ENCODE measurements around the gene PLEKHM2.

Gene PLEKHM2

DNA sequence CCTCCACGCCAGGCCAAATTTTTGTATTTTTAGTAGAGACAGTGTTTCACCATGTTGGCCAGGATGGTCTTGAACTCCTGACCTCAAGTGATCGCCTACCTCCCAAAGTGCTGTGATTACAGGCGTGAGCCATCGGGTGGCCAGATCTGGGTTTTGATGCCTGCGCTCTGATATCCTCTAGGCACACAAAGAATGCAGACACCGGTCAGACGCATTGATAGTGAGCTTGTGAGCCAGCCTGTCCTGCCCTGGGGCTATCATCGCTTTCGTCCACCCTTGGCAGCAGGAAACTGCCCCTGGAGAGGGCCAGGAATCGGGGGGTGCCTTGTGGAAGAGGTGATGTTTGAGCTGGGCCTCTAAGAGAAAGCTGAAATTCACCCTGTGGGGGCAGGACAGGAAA lies 78.4 kb downstream of the PLEKHM2 start:
- no peaks in the 10 kb centered on the region for H3K9me3 ChIP-seq
- H3K4me3 ChIP-seq: no peak overlapping the region
- H4K20me1 ChIP-seq: peaks cover 21% of the 10 kb centered on the region
- no peak overlapping the region for H3K27ac ChIP-seq
- no peaks in the 10 kb centered on the region for H3K36me3 ChIP-seq
- TF ChIP-seq Cebpa-rat (IDR thresholded peaks at IDR 0.05): no peak
- H3K9ac ChIP-seq: no peak overlapping the region
- H3K27me3 ChIP-seq: peaks cover 50% of the 10 kb centered on the region
- peaks cover 15% of the 10 kb centered on the region for H3K4me1 ChIP-seq
- H3K4me2 ChIP-seq: no peak overlapping the region

DNA sequence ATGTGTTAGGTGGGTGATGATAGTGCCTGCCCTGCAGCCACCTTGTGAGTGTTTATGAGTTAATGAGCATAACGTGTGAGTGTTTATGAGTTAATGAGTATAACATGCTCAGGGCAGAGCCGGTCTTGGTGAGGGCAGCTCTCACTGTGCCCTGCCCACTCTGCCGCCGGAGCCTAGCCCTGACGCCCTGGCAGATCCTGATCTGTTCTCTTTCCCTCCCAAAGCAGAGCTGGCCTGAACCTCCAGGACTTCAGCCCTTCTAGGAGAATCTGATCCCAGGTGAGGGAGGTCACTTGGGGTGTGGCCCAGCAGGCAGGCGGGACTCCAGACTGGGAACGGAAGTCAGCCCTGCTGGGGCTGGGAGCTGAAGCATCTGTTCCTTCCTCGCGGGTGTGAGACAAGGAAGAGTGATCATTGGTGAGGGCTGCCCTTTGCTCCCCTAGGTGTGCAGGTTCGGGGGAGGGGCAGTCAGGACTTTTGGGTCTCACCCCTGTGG lies 80.2 kb downstream of the PLEKHM2 start:
- Histone ChIP-seq H4K20me1 (peaks cover 8% of the 10 kb centered on the region), H3K9ac (no peak overlapping the region), H3K27me3 (peaks cover 35% of the 10 kb centered on the region), H3K9me3 (no peaks in the 10 kb centered on the region), H3K36me3 (no peaks in the 10 kb centered on the region), H3K4me3 (no peak overlapping the region), H3K4me2 (no peak overlapping the region), H3K4me1 (peaks cover 15% of the 10 kb centered on the region), H3K27ac (no peak overlapping the region)
- TF ChIP-seq Cebpa-rat (IDR thresholded peaks at IDR 0.05): no peak

DNA sequence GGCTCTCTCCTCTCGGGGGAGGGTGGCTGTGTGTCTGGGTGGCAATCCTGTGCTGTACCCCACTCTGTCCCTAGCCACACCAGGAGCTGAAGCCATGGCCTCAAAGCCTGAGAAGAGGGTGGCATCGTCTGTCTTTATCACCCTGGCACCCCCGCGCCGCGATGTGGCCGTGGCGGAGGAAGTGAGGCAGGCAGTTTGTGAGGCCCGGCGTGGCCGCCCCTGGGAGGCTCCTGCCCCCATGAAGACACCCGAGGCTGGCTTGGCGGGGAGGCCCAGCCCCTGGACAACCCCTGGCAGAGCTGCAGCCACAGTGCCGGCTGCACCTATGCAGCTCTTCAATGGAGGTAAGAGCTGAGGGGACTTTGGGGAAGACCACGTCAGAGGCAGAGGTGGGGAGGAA lies 80.8 kb downstream of the PLEKHM2 start:
- TF ChIP-seq Cebpa-rat (IDR thresholded peaks at IDR 0.05): no peak
- Histone ChIP-seq H4K20me1 (peaks cover 5% of the 10 kb centered on the region; the same call in 1 of the 2 replicates), H3K9me3 (no peaks in the 10 kb centered on the region), H3K4me3 (no peak overlapping the region), H3K4me2 (no peak overlapping the region), H3K4me1 (peaks cover 15% of the 10 kb centered on the region), H3K36me3 (no peaks in the 10 kb centered on the region), H3K9ac (no peak overlapping the region), H3K27me3 (peaks cover 29% of the 10 kb centered on the region), H3K27ac (no peak overlapping the region)

DNA sequence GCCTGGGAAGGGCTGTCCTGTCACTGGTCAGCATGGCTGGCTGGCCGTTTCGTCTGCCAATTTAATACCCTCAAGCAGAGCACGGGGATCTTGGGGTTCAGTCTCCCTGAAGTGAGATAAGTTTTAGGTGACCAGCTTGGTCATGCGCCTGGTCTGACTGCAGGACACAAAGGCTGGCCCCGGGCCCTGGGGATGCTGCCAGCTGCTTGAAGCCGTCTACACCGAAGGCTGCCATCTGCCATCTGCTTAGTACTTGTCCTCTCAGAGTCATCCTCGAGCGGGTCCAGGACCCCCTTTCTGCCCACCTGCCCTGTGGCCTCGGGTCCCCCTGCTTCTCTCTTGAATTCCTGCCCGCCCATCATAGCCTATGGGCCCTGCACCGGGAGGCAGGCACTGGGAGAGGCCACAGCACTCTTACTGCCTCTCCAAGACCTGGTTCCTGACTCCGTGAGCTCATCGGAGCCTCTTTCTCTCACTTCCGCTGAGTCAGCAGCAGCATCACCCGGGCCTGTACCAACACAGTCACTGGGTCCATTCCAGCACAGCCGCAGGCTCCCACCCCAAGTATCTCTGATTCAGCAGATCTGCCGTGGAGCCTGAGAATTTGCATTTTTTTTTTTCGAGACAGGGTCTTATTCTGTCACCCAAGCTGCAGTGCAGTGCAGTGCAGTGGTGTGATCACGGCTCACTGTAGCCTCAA lies 81.5 kb downstream of the PLEKHM2 start:
- Histone ChIP-seq H3K4me2 (no peak overlapping the region), H3K4me1 (peaks cover 13% of the 10 kb centered on the region), H3K27me3 (peaks cover 22% of the 10 kb centered on the region), H3K9me3 (no peaks in the 10 kb centered on the region), H3K36me3 (no peaks in the 10 kb centered on the region), H4K20me1 (peaks cover 4% of the 10 kb centered on the region; the same call in 1 of the 2 replicates), H3K27ac (no peak overlapping the region), H3K9ac (no peak overlapping the region), H3K4me3 (no peak overlapping the region)
- TF ChIP-seq Cebpa-rat (IDR thresholded peaks at IDR 0.05): no peak

DNA sequence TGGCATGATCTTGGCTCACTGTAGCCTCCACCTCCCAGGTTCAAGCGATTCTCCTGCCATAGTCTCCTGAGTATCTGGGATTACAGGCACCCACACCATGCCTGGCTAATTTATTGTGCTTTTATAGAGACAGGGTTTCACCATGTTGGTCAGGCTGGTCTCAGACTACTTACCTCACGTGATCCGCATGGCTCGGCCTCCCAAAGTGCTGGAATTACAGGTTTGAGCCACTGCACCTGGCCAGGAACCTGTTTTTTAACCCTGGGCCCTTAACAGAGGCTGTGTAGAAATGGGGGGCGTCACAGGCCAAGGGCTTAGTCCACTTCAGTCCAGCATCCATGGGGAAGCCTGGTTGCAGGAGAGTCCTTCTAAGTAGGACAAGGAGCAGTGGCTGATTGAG lies 83.8 kb downstream of the PLEKHM2 start:
- Histone ChIP-seq H3K4me2 (no peak overlapping the region), H3K4me3 (no peak overlapping the region), H3K36me3 (no peaks in the 10 kb centered on the region), H3K4me1 (0 out of 2 replicates have a peak, but pooled peaks cover 6% of the 10 kb centered on the region), H3K27ac (no peak overlapping the region), H3K9ac (no peak overlapping the region), H3K27me3 (no peaks in the 10 kb centered on the region), H3K9me3 (no peaks in the 10 kb centered on the region), H4K20me1 (no peaks in the 10 kb centered on the region)
- no peak for TF ChIP-seq Cebpa-rat (IDR thresholded peaks at IDR 0.05)

DNA sequence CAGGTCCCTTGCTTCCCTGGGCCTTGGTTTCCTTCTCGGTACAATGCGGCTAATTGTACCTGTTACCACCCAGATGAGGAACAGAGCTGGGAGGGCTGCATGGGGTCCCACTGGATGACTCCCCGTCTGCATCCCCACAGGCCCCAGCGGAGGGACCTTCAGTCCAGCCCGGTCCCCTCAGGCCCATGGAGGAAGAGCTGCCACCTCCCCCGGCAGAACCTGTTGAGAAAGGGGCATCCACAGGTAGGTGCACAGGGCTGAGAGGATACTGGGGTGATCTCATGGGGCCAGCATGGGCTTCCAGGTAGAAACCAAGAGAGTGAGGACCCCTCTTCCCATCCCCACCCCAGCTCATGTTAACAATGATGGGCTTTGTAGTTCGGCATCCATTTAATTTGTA lies 84.3 kb downstream of the PLEKHM2 start:
- no peaks in the 10 kb centered on the region for H3K9me3 ChIP-seq
- no peak overlapping the region for H3K27ac ChIP-seq
- no peaks in the 10 kb centered on the region for H3K27me3 ChIP-seq
- no peak overlapping the region for H3K4me2 ChIP-seq
- no peak for TF ChIP-seq Cebpa-rat (IDR thresholded peaks at IDR 0.05)
- H4K20me1 ChIP-seq: no peaks in the 10 kb centered on the region
- H3K4me1 ChIP-seq: 0 out of 2 replicates have a peak, but pooled peaks cover 6% of the 10 kb centered on the region
- no peaks in the 10 kb centered on the region for H3K36me3 ChIP-seq
- H3K9ac ChIP-seq: no peak overlapping the region
- H3K4me3 ChIP-seq: no peak overlapping the region

DNA sequence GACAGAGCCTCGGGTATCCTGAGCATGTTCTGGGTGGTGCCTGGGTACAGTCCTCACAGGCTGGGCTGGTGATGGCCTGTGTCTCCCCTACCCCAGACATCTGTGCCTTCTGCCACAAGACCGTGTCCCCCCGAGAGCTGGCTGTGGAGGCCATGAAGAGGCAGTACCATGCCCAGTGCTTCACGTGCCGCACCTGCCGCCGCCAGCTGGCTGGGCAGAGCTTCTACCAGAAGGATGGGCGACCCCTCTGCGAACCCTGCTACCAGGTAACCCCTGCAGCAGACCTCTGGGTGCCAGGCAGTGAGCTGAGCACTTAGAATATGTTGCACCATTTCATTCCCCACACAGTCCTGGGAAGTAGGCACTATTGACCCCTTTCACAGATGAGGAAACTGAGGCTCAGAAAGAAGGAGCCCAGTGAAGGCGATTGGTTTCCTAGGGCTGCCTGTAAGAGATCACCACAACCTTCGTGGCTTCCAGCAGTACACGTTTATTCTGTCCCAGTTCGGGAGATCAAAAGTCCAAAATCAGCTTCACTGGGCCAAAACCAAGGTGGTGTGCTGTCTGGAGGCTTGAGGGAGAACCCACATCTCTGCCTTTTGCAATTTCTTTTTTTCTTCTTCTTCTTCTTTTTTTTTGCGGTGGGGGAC lies 86.3 kb downstream of the PLEKHM2 start:
- Histone ChIP-seq H3K9me3 (no peaks in the 10 kb centered on the region), H3K4me1 (0 out of 2 replicates have a peak, but pooled peaks cover 6% of the 10 kb centered on the region), H3K27ac (no peak overlapping the region), H3K4me2 (no peak overlapping the region), H3K36me3 (no peaks in the 10 kb centered on the region), H3K9ac (no peak overlapping the region), H3K4me3 (no peak overlapping the region), H4K20me1 (no peaks in the 10 kb centered on the region), H3K27me3 (no peaks in the 10 kb centered on the region)
- TF ChIP-seq Cebpa-rat (IDR thresholded peaks at IDR 0.05): no peak

DNA sequence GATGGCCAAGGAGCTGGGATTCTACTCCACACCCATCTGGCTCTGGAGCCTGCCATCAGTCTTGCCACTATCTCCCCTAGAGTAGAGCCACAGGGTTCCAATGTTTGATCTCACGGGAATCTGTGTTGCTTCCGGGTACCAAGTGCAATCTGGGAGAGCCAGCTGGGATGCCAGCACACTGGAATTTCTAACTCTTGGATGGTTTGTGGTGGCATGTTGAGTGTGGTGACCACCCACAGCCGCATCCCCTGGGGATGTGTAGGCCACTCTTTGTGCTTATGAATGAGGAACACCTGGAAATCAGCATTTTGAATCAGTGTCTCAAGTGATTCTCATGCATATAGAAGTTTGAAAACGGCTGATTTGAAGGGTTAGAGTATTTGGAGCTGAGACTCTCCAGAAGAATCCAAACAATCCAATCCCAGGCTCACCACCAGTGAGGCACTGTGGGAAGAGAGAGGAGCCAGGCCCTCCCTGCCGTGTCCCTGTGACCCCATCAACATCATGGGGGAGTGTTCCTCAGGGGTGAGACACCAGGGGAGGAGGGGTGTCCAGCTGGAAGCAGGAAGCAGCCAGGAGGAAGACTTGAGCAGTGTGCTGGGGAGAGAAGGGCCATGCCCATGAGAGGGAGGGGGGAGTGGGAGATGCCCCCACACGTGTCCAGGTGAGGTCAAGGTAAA lies 87.9 kb downstream of the PLEKHM2 start:
- H3K27ac ChIP-seq: no peak overlapping the region
- H3K9ac ChIP-seq: no peak overlapping the region
- TF ChIP-seq Cebpa-rat (IDR thresholded peaks at IDR 0.05): no peak
- no peaks in the 10 kb centered on the region for H3K4me1 ChIP-seq
- H3K27me3 ChIP-seq: no peaks in the 10 kb centered on the region
- no peaks in the 10 kb centered on the region for H3K36me3 ChIP-seq
- H4K20me1 ChIP-seq: no peaks in the 10 kb centered on the region
- H3K9me3 ChIP-seq: no peaks in the 10 kb centered on the region
- no peak overlapping the region for H3K4me2 ChIP-seq
- no peak overlapping the region for H3K4me3 ChIP-seq

DNA sequence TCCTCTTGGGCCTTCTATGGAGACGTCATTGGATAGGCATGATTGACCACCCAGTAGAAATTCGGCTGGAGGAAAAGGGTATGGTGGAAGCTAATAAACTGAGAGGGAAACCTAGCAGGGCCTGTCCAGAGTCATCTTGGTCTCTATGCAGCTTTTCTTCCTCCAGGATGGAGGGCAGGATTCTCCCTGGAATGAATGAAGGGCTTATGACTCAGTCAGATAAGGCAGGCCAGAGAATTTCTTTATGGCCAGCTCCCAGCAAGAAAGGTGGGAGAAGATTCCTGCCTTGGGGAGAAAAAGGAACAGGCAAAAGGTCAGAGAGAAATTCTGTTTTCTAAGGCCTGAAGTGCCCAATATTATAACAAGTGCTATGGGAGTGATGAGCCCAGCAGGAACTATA lies 91.6 kb downstream of the PLEKHM2 start:
- H3K27me3 ChIP-seq: no peaks in the 10 kb centered on the region
- TF ChIP-seq Cebpa-rat (IDR thresholded peaks at IDR 0.05): no peak
- no peaks in the 10 kb centered on the region for H3K9me3 ChIP-seq
- H3K36me3 ChIP-seq: no peaks in the 10 kb centered on the region
- no peak overlapping the region for H3K4me2 ChIP-seq
- no peak overlapping the region for H3K27ac ChIP-seq
- no peaks in the 10 kb centered on the region for H3K4me1 ChIP-seq
- H4K20me1 ChIP-seq: no peaks in the 10 kb centered on the region
- no peak overlapping the region for H3K4me3 ChIP-seq
- no peak overlapping the region for H3K9ac ChIP-seq
